Non-pigmented ciliary epithelial cell (primary cell): ENCODE data around the gene AAGAB.
"Not testable (repeated sequence)": the region's sequence is repeated elsewhere in the genome, so short reads cannot be mapped to it uniquely, and the experiment has no call there.

Experiments used
- DNase-seq: peaks from one replicate; pipeline ENCODE4 v3.0.0-alpha.2; 2010; ENCODE audit warnings: low read depth

The AAGAB gene

GRCh38 chr15:67254238-67255175 lies at the start of gene AAGAB, which contains the start of gene IQCH:
Gene AAGAB, minus strand, starts transcription at chr15:67254661. Its CDS starts 30 bp downstream, at chr15:67254631.
Gene IQCH, plus strand, starts transcription at chr15:67254786. Its CDS starts 111 bp downstream, at chr15:67254897.
- DNase-seq = peak; percentile 88

GRCh38 chr15:67303490-67304363 lies 49.3 kb upstream of the AAGAB start:
- DNase-seq = no peak

GRCh38 chr15:67300266-67301025 lies 46.0 kb upstream of the AAGAB start:
- DNase-seq = no peak

DNA sequence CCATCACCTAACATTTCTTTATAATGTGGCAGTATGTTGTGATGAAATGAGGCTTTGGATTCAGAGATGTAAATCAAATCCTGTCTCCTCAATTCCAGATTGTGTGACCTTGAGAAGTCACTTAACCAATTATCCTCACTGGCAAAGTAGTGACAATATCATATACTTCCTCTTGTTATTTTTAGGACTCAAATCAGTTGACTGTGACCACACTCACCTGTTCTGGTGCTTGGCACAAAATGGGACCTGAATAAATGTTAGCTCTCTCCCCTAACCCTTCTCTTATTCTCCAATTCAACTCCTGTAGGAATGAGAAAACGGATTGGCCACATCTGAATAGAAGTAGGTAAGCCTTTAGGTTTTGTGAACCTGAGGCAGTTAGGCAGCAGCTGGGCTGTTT lies 42.2 kb upstream of the AAGAB start:
- DNase-seq = no peak

- DNase-seq = no peak
These were observed 41.7 kb upstream of the AAGAB start for GRCh38 chr15:67296188-67296587.

GRCh38 chr15:67290319-67290718 lies 35.9 kb upstream of the AAGAB start:
- DNase-seq = no peak

GRCh38 chr15:67286400-67286799 lies 31.9 kb upstream of the AAGAB start:
- not testable (repeated sequence) for DNase-seq

DNA sequence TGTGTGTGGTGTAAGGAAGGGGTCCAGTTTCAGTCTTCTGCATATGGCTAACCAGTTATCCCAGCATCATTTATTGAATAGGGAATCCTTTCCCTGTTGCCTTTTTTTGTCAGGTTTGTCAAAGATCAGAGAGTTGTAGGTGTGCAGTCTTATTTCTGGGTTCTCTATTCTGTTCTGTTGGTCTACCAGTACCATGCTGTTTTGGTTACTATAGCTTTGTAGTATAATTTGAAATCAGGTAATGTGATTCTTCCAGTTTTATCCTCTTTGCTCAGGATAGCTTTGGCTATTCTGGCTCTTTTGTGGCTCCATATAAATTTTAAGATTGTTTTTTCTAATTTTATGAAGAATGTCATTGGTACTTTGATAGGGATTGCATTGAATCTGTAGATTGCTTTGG lies 31.2 kb upstream of the AAGAB start:
- not testable (repeated sequence) for DNase-seq

DNA sequence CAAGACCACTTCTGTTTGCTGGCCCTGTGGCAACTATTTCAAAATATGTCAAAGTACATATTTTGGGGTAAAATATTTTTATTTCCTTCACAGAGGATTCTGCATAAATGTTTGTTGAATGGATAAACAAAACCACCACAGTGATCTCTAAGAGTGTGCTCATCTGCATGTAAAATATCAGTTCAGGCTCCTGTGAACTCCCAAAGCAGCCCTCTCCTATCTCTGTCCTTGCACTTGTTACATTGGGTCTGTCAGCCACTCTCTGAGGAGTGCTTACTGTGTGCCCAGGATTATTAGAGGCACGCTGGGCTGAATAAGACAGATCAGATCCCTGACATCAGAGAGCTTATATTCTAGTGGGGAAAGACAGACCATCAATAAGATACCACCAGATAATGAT lies 27.3 kb upstream of the AAGAB start:
- no peak for DNase-seq

- DNase-seq = no peak
These were observed 25.8 kb upstream of the AAGAB start for GRCh38 chr15:67280217-67280616.

DNA sequence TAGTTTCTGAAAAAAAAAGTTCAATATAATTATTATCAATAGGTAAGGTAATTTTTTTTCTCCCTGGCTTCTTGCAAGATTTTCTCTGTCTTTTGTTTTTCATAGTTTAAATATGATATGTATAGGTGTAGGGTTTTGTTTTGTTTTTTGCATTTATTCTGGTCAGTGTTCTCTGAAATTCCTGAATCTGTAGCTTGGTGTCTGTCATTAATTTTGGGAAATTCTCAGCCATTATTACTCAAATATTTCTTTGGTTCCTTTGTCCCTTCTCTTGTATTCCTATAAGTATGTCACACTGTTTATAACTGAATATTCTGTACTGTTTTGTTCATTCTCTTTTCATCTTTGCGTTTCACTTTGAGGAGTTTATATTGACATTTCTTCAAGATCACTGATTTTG lies 22.2 kb upstream of the AAGAB start:
- DNase-seq = no peak

- no peak for DNase-seq
These were observed 19.8 kb upstream of the AAGAB start for GRCh38 chr15:67274236-67274635.

- DNase-seq = no peak
These were observed 13.8 kb upstream of the AAGAB start for GRCh38 chr15:67267951-67268941.

DNA sequence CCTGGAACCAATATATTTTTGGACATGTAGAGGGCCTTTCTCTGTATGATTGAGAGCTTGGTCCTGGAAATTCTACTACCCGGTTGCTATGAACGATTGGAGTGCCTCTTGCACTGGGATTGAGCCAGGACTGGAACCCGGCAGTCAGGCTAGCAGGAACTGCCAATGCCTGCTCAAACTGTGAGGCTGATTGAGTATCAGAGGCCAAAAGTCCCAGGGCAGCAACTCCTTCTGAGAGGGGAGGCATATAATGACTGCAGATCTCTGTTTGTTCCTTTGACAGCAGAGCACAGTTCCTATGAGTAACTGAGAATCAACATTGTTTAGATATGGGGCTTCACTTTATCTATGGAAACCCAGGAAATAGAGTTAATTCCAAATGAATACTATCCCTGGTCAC lies 13.0 kb upstream of the AAGAB start:
- DNase-seq = no peak

DNA sequence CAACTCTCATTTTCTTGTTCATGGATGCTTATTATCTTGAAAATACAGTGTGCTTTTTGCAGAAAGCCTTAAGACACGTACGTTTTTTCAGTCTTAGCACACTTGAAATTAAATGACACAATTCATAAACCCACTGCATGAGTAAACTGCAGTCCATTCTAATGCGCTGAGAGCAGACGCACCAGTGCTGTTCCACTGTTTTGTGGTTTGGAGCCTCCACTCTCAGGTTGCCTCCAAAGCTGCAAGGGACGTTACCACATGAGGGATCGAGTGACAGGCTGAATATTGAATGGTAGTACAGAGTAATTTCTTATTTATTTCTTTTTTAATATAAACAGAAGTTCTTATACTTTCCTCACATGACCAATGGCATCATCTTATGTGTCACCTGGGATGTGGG lies 12.4 kb upstream of the AAGAB start:
- DNase-seq = no peak

GRCh38 chr15:67259806-67260205 lies 5.3 kb upstream of the AAGAB start:
- DNase-seq = no peak

DNA sequence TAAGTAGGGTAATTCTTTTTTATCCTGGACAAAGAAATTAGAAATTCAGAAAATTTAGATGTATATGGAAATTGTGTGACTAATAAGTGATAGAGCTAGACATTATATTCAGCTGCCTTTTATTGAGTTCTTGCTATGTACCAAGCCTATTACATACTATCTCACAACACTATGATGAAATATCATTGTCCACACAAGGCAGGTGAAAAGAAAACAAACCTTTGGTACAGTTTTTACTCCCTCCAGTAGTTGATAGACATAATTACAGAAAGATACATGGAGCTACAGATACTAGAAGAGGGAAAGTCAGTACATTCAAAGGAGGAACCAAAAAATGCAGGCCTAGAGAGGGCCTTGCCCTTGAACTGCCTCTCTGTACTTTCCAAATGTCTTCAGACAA lies 4.9 kb upstream of the AAGAB start:
- DNase-seq = no peak

GRCh38 chr15:67258412-67258811 lies 4.0 kb upstream of the AAGAB start:
- not testable (repeated sequence) for DNase-seq

DNA sequence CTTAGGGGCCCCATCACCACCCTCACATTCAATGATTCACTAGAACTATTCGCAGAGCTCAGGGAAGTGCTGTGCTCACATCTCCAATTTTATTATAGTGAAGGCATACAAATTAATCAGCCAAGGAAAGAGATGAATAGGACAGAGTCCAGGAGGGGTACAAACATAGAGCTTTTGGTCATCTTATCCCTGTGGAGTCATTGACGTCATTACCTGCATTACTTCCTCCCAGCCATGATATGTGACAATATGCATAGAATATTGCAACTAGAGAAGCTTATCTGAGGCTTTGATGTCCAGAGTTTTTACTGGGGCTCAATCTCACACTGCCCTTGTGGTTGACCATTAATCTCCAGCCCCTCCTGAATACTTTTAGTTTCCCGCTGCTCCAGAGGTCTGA lies 1.6 kb upstream of the AAGAB start:
- DNase-seq = no peak

- DNase-seq = peak; percentile 4
These were observed 768 bp downstream of the AAGAB start for GRCh38 chr15:67253549-67254237.
